ENCODE data around the gene SKIC3. TPM values are rescaled to one million over a fixed set of nuclear protein-coding genes. Genes with fewer than 3 reads are reported as not detected.

SKIC3 gene
- total and polyA plus RNA-seq, 10 of the 15 experiments (the other 5 are each of a cell fraction or from before 2014, with no cell fraction given) = 23.6 to 73.7 (median 55.6) TPM

GRCh38 chr5:95562282-95562681, 7.5 kb upstream of the SKIC3 start:
- Histone ChIP-seq H2AFZ (ENCODE audit: control insufficient read depth, low read depth, low read length) (no peak overlapping the region), H3K4me1 (ENCODE audit: control insufficient read depth, insufficient read depth, low read length) (no peaks in the 10 kb centered on the region), H3K4me3 (no peak overlapping the region), H4K20me1 (ENCODE audit: control insufficient read depth, insufficient read depth) (no peaks in the 10 kb centered on the region), H3K36me3 (ENCODE audit: control insufficient read depth in 2 of 2, insufficient read depth in 2 of 2, low read length in 1 of 2) (no peaks in the 10 kb centered on the region), H3K9me3 (replicated peaks; ENCODE audit: control insufficient read depth, insufficient read depth, low read length) (no peaks in the 10 kb centered on the region), H3K4me2 (ENCODE audit: control insufficient read depth, insufficient read depth) (no peak overlapping the region), H3K9ac (ENCODE audit: control insufficient read depth, insufficient read depth, low read length) (no peak overlapping the region), H3K27me3 (replicated peaks in 1 of 2; ENCODE audit: control insufficient read depth in 2 of 2, insufficient read depth in 2 of 2, low read length in 1 of 2) (no peaks in the 10 kb centered on the region), H3K79me2 (ENCODE audit: control insufficient read depth, insufficient read depth, low read length) (no peaks in the 10 kb centered on the region), H3K27ac (ENCODE audit: control insufficient read depth, insufficient read depth) (no peak overlapping the region)
- ChIA-PET SMC1A (ENCODE audit: uncharacterized antibody, unreplicated experiment) (no interaction called here), RAD21 (ENCODE audit: unreplicated experiment) (no interaction called here), POLR2A (no interaction called here), CTCF (no interaction called here)
- ATAC-seq (no peak), FAIRE-seq (no peak), DNase-seq (ENCODE audit: low read depth, low spot score) (no peak)
- 48% methylated on average over 1 of the region's 1 CpG for WGBS (ENCODE audit: insufficient coverage, insufficient replicate concordance, low lambda C conversion rate, missing lambda C conversion rate)
- BruUV-seq (replicated peaks) = no TSS peak
- TF ChIP-seq ZNF687 (IDR thresholded peaks at IDR 0.05) = no peak
- in situ Hi-C loops (cut with MboI) = no loop called here
- intact Hi-C loops (cut with micrococcal nuclease; ENCODE audit: unreplicated experiment) = no loop called here

- no TSS peak for BruUV-seq (replicated peaks)
- Histone ChIP-seq H3K27ac (ENCODE audit: control insufficient read depth, insufficient read depth) (no peak overlapping the region), H3K9ac (ENCODE audit: control insufficient read depth, insufficient read depth, low read length) (no peak overlapping the region), H4K20me1 (ENCODE audit: control insufficient read depth, insufficient read depth) (no peaks in the 10 kb centered on the region), H3K4me3 (no peak overlapping the region), H3K9me3 (replicated peaks; ENCODE audit: control insufficient read depth, insufficient read depth, low read length) (no peaks in the 10 kb centered on the region), H3K79me2 (ENCODE audit: control insufficient read depth, insufficient read depth, low read length) (peaks cover 23% of the 10 kb centered on the region), H3K27me3 (replicated peaks in 1 of 2; ENCODE audit: control insufficient read depth in 2 of 2, insufficient read depth in 2 of 2, low read length in 1 of 2) (no peaks in the 10 kb centered on the region), H3K4me1 (ENCODE audit: control insufficient read depth, insufficient read depth, low read length) (peaks cover 4% of the 10 kb centered on the region; the same call in 1 of the 2 replicates), H2AFZ (ENCODE audit: control insufficient read depth, low read depth, low read length) (no peak overlapping the region), H3K4me2 (ENCODE audit: control insufficient read depth, insufficient read depth) (no peak overlapping the region), H3K36me3 (ENCODE audit: control insufficient read depth in 2 of 2, insufficient read depth in 2 of 2, low read length in 1 of 2) (no peaks in the 10 kb centered on the region)
- TF ChIP-seq SIX5 (IDR thresholded peaks at IDR 0.05; ENCODE audit: low read depth, low read length, severe bottlenecking) = no peak
- no peak for TF ChIP-seq GATAD2B (conservative IDR thresholded peaks at IDR 0.05; ENCODE audit: low read depth)
- no peak for TF ChIP-seq SUPT20H (IDR thresholded peaks at IDR 0.05; ENCODE audit: borderline replicate concordance, control insufficient read depth, low read depth, low read length)
- no peak for TF ChIP-seq IRF3 (IDR thresholded peaks at IDR 0.05)
- no peak for TF ChIP-seq IKZF1 (conservative IDR thresholded peaks at IDR 0.05)
- no peak for TF ChIP-seq ESRRA (IDR thresholded peaks at IDR 0.05; ENCODE audit: low read length)
- no peak for TF ChIP-seq NFXL1 (IDR thresholded peaks at IDR 0.05; ENCODE audit: borderline replicate concordance)
- intact Hi-C loops (cut with micrococcal nuclease; ENCODE audit: unreplicated experiment) (loop anchor here (10.0 kb wide), 2 partner anchors 177 to 287 kb away; partner anchors contain the start of gene RHOBTB3), in situ Hi-C loops (cut with MboI) (no loop called here)
- POLR2A ChIA-PET = no interaction called here
- ATAC-seq (no peak), FAIRE-seq (no peak), DNase-seq (ENCODE audit: low read depth, low spot score) (no peak)
- RAD21 ChIA-PET (ENCODE audit: unreplicated experiment) = interaction anchor here (1.1 kb wide), 1 partner anchor 14 kb away, joined by 3 read pairs; no protein-coding TSS in a partner anchor
- SMC1A ChIA-PET (ENCODE audit: uncharacterized antibody, unreplicated experiment) = interaction anchor here (0.8 to 1.2 kb wide), 3 partner anchors 10 to 65 kb away, joined by 3 read pairs; no protein-coding TSS in a partner anchor
- CTCF ChIA-PET = no interaction called here
- whole genome bisulfite sequencing (ENCODE audit: insufficient coverage, insufficient replicate concordance, low lambda C conversion rate, missing lambda C conversion rate) = 80% methylated on average over 2 of the region's 2 CpGs
Observed at GRCh38 chr5:95557841-95558240, 3.1 kb upstream of the SKIC3 start.
